Measurements from ENCODE around the gene PLK5.

Gene PLK5

GRCh38 chr19:1491114-1491848, 32.6 kb upstream of the PLK5 start, which contains the start of gene REEP6:
Gene REEP6, plus strand, starts transcription at chr19:1491181. Its CDS starts 89 bp downstream, at chr19:1491270.
- H3K9me3 ChIP-seq, result no peaks in the 10 kb centered on the region
- no peaks in the 10 kb centered on the region for H3K27me3 ChIP-seq
- no peak for DNase-seq
- TF ChIP-seq CTCF (IDR thresholded peaks at IDR 0.05; ENCODE audit: low read depth, low read length), result no peak
- no peaks in the 10 kb centered on the region for H3K36me3 ChIP-seq
- H3K4me1 ChIP-seq, result peaks cover 4% of the 10 kb centered on the region; the same call in 1 of the 2 replicates
- H3K4me3 ChIP-seq (ENCODE audit: low read depth, low read length), result peak within 1 kb of the TSS; percentile 53

GRCh38 chr19:1491849-1492170, 32.1 kb upstream of the PLK5 start:
- H3K4me3 ChIP-seq (ENCODE audit: low read depth, low read length), result no peak overlapping the region
- DNase-seq, result no peak
- peaks cover 4% of the 10 kb centered on the region; the same call in 1 of the 2 replicates for H3K4me1 ChIP-seq
- H3K9me3 ChIP-seq, result no peaks in the 10 kb centered on the region
- no peaks in the 10 kb centered on the region for H3K27me3 ChIP-seq
- no peaks in the 10 kb centered on the region for H3K36me3 ChIP-seq
- TF ChIP-seq CTCF (IDR thresholded peaks at IDR 0.05; ENCODE audit: low read depth, low read length), result no peak

GRCh38 chr19:1492474-1493006, 31.3 kb upstream of the PLK5 start:
- Histone ChIP-seq H3K27me3 (no peaks in the 10 kb centered on the region), H3K4me1 (peaks cover 4% of the 10 kb centered on the region; the same call in 1 of the 2 replicates), H3K9me3 (no peaks in the 10 kb centered on the region), H3K36me3 (no peaks in the 10 kb centered on the region), H3K4me3 (ENCODE audit: low read depth, low read length) (no peak overlapping the region)
- no peak for DNase-seq
- TF ChIP-seq CTCF (IDR thresholded peaks at IDR 0.05; ENCODE audit: low read depth, low read length), result no peak

- no peak overlapping the region for H3K4me3 ChIP-seq (ENCODE audit: low read depth, low read length)
- no peaks in the 10 kb centered on the region for H3K27me3 ChIP-seq
- H3K36me3 ChIP-seq, result no peaks in the 10 kb centered on the region
- DNase-seq, result no peak
- TF ChIP-seq CTCF (IDR thresholded peaks at IDR 0.05; ENCODE audit: low read depth, low read length), result no peak
- H3K9me3 ChIP-seq, result no peaks in the 10 kb centered on the region
- peaks cover 4% of the 10 kb centered on the region; the same call in 1 of the 2 replicates for H3K4me1 ChIP-seq
Observed at GRCh38 chr19:1494115-1494815, 29.6 kb upstream of the PLK5 start.

- H3K27me3 ChIP-seq, result no peaks in the 10 kb centered on the region
Observed at GRCh38 chr19:1495051-1495798, 28.7 kb upstream of the PLK5 start.

More at GRCh38 chr19:1495051-1495798, 28.7 kb upstream of the PLK5 start:
- DNase-seq, result no peak
- Histone ChIP-seq H3K36me3 (no peaks in the 10 kb centered on the region), H3K4me1 (peaks cover 4% of the 10 kb centered on the region; the same call in 1 of the 2 replicates), H3K4me3 (ENCODE audit: low read depth, low read length) (no peak overlapping the region), H3K9me3 (no peaks in the 10 kb centered on the region)
- no peak for TF ChIP-seq CTCF (IDR thresholded peaks at IDR 0.05; ENCODE audit: low read depth, low read length)

Data from BE2C (cell line).